Stimulated activated naive B cell treated with anti-CD40 and anti-IgM and Interleukin-4, amounts not matched to agents 10 μg/mL and 1 μg/mL and 100 μg/mL, for 72 hours (primary cell): Measurements from ENCODE around the gene CFDP1.

Experiments
- ATAC-seq, 2 donors: fragments of 150-1000 bp; cut with Tn5 transposase; replicated peaks; 2 replicates each; pipeline ENCODE4 v1.10.0; 2021; ENCODE audit warnings: moderate library complexity in 1 of 2
- DNase-seq: peaks from one replicate; pipeline ENCODE4 v3.0.0; 2021
- H3K27ac Mint-ChIP-seq: one replicate; pipeline ENCODE4 v1.8.0; 2022; ENCODE audit warnings: mild to moderate bottlenecking, mixed read lengths
- H3K27me3 Mint-ChIP-seq, 2 donors: one replicate each; pipeline ENCODE4 v1.8.0; 2022; ENCODE audit warnings: mixed read lengths in 2 of 2
- H3K36me3 Mint-ChIP-seq, 2 donors: one replicate each; pipeline ENCODE4 v1.8.0; 2022; ENCODE audit warnings: mixed read lengths in 2 of 2, mild to moderate bottlenecking in 1 of 2
- H3K4me1 Mint-ChIP-seq, 2 donors: one replicate each; pipeline ENCODE4 v1.8.0; 2022; ENCODE audit warnings: mixed read lengths in 2 of 2, mild to moderate bottlenecking in 1 of 2
- H3K4me3 Mint-ChIP-seq, 2 donors: one replicate each; pipeline ENCODE4 v1.8.0; 2022; ENCODE audit warnings: mild to moderate bottlenecking in 2 of 2, mixed read lengths in 2 of 2, moderate library complexity in 1 of 2
- H3K9me3 Mint-ChIP-seq, 2 donors: one replicate each; pipeline ENCODE4 v1.8.0; 2022; ENCODE audit warnings: mixed read lengths in 2 of 2, mild to moderate bottlenecking in 1 of 2

The CFDP1 gene

DNA sequence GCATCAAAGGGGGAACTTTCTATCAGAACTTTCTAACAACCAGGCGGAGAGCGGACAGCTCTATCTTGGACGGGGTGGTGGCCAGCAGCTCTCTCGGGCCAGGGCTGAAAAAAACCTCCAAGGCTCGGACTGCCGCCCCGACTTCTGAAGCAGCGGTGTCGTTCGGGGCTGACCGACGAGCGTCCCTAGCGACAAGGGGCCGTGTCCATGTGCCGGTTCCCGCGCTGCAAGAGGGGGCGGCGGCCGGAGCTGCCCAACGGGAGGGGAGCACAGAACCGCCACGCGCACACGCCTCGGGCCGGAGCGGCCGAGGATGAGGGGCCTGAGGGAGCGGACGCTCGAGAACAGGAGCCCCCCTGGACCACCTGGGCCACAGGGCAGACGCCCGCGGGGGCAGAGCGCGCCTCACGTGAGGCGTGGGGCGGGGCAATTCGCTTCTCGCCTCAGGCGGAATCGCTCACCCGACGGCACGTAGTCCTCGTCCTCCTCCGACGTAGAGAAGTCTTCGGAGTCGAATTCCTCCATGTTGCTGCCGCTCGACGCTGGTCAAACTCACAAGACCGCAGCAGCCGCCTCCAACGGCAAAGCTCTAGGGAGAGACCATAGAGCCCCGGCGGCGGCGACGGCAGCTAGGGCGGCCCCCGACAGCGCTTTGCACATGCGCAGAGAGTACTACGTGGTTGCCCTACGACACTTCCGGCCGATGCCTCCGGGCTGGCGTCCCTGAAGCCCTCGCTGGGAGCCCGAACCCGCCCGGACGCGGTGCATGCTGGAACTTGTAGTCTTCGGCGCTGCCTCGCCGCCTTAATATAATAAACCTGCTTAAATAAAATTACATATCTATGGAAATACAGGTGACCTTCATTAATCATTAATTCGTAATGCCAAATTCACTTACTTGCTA is at the start of gene CFDP1:
TSS of gene CFDP1 (minus strand) at position 676 of the 904 bp plus-strand sequence. CDS start at position 525, 151 bp downstream.
- Mint-ChIP-seq H3K9me3 (no peaks in the 10 kb centered on the region), H3K36me3 (peaks cover 5 to 16% of the 10 kb centered on the region in 2 donors), H3K4me1 (peaks cover 13 to 41% of the 10 kb centered on the region in 2 donors), H3K27me3 (no peaks in the 10 kb centered on the region), H3K27ac (peak within 1 kb of the TSS; percentile 93), H3K4me3 (peak within 1 kb of the TSS; percentile 89)
- ATAC-seq (peak; percentile 93 to 95), DNase-seq (peak; percentile 92)

DNA sequence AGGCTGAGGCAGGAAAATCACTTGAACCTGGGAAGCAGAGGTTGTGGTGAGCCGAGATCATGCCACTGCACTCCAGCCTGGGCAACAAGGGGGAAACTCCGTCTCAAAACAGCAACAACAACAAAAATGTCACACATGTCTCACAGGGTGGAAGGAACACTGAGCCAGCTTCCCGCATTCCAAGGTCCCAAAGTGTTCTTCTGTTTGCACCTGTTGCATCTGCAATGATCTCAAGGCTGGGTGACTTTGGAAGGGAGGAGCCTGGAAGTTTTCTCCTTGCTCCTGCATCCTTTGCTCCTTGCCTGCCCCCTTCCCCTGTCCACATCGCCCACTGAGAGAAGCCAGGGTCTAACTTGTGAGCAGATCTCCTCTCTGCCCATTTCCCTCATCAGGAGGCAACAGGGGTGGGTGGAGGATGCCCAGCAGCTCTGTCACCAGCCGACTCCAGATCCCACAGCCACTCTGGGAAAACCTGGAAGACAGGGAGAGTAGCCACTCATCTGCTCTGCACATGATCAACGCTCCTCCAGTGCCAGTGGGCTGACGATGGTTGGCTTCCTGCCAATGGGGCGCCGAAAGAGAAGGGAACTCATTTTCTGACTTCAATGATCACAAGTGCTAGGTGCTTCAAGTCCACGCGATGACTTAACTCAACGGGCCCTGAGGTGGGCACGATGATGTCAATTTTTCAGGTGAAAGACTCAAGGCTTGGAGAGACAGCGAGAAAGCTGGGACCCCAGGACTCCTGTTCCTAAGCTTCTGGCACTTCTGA is 49.3 kb upstream of the CFDP1 start:
- Mint-ChIP-seq H3K27ac (no peak overlapping the region), H3K9me3 (no peaks in the 10 kb centered on the region), H3K36me3 (no peaks in the 10 kb centered on the region), H3K4me3 (no peak overlapping the region), H3K4me1 (peaks cover 25 to 32% of the 10 kb centered on the region in 2 donors), H3K27me3 (peaks cover 0 to 18% of the 10 kb centered on the region in 2 donors)
- no peak for DNase-seq
- ATAC-seq: no peak

DNA sequence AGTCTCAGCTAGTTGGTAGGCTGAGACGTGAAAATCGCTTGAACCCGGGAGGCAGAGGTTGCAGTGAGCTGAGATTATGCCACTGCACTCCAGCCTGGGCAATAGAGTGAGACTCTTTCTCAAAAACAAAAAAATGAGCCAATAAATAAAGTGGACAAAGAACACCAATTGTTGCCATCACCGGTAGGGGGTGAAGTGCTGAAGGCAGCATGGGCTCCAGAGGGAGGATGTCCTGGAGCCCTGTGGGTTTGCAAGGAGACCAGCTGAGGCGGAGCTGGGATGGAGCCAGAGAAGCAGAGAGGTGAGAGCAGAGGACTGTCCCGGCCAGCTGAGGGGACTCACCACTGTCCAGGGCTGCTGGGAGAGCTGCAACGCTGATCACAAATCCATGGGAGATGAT is 48.2 kb upstream of the CFDP1 start:
- H3K27me3 Mint-ChIP-seq: peaks cover 0 to 18% of the 10 kb centered on the region in 2 donors
- peaks cover 22 to 29% of the 10 kb centered on the region in 2 donors for H3K4me1 Mint-ChIP-seq
- H3K27ac Mint-ChIP-seq: no peak overlapping the region
- ATAC-seq (no peak), DNase-seq (no peak)
- no peak overlapping the region for H3K4me3 Mint-ChIP-seq
- H3K9me3 Mint-ChIP-seq: no peaks in the 10 kb centered on the region
- no peaks in the 10 kb centered on the region for H3K36me3 Mint-ChIP-seq

DNA sequence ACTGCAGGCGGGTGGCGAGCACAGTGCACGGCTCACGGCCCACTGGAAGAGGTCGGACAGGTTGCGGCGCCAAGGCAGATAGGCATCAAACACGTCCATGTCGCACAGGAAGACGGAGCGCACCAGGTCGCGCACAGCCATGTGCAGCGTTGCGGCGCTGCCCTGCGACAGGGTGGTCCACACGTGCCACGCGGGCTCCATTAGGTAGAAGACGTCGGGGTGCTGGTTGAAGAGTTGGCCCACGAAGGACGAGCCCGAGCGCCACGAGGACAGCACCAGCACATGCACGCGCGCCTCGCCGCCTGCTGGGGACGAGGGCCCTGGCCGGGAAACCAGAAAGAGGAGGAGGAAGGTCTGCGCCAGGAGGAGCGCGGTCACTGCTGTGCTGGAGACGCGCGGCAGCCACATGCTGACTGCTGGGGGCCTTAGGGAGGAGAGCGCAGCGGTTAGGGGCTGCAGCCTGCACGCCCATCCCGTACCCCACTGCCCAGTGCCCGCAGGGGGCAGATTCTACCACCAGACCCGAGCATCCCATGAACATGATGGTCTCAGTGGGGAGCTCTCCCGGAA is 46.2 kb upstream of the CFDP1 start:
- Mint-ChIP-seq H3K27me3 (peaks cover 0 to 12% of the 10 kb centered on the region in 2 donors), H3K4me1 (peaks cover 4 to 9% of the 10 kb centered on the region in 2 donors), H3K36me3 (no peaks in the 10 kb centered on the region), H3K9me3 (no peaks in the 10 kb centered on the region), H3K27ac (no peak overlapping the region), H3K4me3 (no peak overlapping the region)
- DNase-seq: no peak
- ATAC-seq: no peak

DNA sequence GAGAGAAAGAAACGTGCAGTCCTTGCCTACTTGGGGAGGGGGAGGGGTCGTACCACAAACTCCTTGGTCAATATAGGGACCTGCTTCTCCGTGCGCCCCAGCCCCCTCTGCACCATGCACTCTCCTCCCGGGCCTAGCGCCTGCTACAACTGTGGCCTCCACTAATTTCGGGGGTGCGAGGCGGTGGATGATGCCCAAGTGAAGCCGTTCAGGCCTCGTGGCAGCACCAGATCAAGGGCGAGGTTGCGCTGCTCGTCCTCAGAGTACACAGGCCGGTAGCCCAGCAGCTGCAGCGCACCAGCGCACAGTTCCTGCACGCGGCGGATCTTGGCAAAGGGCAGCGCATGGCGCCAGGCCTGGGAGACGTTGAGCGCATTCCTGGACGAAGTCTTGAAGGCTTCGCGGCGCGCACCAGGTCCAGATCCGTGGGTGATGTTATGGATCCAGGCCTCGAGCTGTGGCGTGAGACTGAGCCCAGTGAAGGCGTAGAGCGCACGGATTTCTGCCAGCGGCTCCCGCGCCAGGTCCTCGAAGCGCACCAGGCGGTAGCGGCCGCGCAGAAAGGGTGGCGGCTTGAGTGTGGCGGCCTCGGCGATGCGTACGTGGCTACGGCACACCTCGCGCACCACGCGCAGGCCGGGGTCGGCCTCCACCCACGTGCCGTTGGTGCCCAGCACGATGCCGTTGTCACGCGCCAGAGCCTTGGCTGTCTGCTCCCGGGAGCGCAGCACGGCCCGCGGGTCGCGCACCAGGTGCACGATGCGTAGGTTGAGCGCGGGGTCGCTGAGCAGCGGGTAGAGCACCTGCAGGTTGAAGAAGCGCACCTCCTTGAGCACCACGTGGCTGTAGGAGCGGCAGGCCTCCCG is 45.4 kb upstream of the CFDP1 start:
- peaks cover 0 to 12% of the 10 kb centered on the region in 2 donors for H3K27me3 Mint-ChIP-seq
- ATAC-seq: no peak
- H3K4me1 Mint-ChIP-seq: peaks cover 4 to 7% of the 10 kb centered on the region in 2 donors
- H3K9me3 Mint-ChIP-seq: no peaks in the 10 kb centered on the region
- no peak overlapping the region for H3K4me3 Mint-ChIP-seq
- no peak overlapping the region for H3K27ac Mint-ChIP-seq
- H3K36me3 Mint-ChIP-seq: no peaks in the 10 kb centered on the region
- no peak for DNase-seq

DNA sequence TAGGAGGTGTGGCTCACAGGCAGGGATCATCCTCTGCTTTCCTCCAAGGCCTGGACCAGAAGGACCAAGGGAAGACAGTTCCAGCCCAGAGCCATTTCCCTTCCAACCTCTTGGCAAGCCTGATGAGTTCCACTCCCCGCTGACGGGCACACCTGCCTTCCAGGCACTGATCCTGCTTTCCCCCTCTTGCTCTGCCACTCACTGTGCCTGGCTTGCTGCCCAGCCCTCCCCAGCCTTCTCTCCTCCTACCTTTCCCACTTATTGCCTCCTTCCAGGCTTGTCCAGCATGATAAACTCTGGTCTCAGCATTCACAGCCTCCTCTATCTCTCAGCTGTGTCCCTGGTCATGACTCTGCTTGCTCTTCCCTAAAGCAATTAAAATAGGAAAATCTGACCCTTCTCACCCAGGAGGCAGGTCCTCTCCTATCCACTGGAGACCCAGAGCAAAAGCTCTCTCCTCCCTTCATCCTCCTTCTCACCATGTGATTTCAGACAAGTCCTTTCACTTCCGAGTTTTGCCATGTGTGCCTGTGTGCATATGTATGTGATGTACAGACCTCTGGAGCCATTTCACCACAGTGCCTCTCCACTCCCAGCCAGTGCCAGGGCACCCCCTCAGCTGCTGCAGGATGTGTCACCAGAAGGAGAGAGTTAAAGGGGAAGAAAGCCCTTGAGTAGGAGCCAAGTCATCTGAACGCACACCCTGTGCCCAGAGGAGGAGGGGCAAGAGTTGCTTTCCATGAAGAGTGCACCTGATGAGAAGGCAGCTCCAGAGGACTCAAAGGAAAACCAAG is 44.6 kb upstream of the CFDP1 start:
- H3K4me3 Mint-ChIP-seq: no peak overlapping the region
- no peaks in the 10 kb centered on the region for H3K36me3 Mint-ChIP-seq
- ATAC-seq: peak; percentile 52 to 61
- H3K27ac Mint-ChIP-seq: no peak overlapping the region
- peaks cover 3 to 7% of the 10 kb centered on the region in 2 donors for H3K4me1 Mint-ChIP-seq
- peaks cover 0 to 12% of the 10 kb centered on the region in 2 donors for H3K27me3 Mint-ChIP-seq
- DNase-seq: no peak
- H3K9me3 Mint-ChIP-seq: no peaks in the 10 kb centered on the region

DNA sequence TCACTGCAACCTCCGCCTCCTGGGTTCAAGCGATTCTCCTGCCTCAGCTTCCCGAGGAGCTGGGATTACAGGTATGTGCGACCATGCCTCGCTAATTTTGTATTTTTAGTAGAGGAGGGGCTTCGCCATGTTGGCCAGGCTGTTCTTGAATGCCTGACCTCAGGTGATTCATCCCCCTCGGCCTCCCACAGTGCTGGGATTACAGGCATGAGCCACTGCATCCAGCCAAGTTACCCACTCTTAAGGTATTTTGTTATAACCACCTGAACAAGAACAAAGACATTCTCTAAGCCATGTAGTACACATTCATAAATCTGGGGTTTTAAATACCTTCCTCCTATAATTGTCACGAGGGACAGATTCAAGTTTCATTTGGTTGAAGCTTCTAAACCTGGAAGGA is 43.5 kb upstream of the CFDP1 start:
- peaks cover 4 to 9% of the 10 kb centered on the region in 2 donors for H3K4me1 Mint-ChIP-seq
- no peaks in the 10 kb centered on the region for H3K36me3 Mint-ChIP-seq
- no peak for ATAC-seq
- no peaks in the 10 kb centered on the region for H3K9me3 Mint-ChIP-seq
- no peak overlapping the region for H3K4me3 Mint-ChIP-seq
- DNase-seq: no peak
- no peak overlapping the region for H3K27ac Mint-ChIP-seq
- H3K27me3 Mint-ChIP-seq: peaks cover 0 to 12% of the 10 kb centered on the region in 2 donors

DNA sequence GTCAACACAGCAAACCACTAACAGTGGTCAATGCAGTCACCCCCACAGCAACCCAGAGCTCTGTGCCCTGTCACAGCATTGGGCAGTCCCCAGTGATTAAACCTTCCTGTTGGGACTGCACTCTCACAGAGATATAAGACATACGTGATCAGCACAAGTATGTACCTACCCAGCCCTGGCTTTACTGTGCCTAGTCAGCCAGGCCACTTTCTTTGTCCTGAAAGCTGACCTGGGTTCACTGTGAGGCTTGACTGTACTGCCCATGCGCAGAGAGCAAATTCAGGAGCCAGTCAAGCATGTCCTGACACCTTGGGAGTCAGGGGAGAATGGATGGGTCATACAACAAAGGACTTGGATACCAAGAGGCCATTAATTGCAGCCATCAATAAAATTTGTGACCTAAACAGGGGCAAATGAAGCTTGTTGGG is 42.1 kb upstream of the CFDP1 start:
- Mint-ChIP-seq H3K27me3 (peaks cover 0 to 12% of the 10 kb centered on the region in 2 donors), H3K4me1 (peaks cover 6 to 14% of the 10 kb centered on the region in 2 donors), H3K27ac (no peak overlapping the region), H3K9me3 (no peaks in the 10 kb centered on the region), H3K4me3 (no peak overlapping the region), H3K36me3 (no peaks in the 10 kb centered on the region)
- ATAC-seq (no peak), DNase-seq (no peak)

DNA sequence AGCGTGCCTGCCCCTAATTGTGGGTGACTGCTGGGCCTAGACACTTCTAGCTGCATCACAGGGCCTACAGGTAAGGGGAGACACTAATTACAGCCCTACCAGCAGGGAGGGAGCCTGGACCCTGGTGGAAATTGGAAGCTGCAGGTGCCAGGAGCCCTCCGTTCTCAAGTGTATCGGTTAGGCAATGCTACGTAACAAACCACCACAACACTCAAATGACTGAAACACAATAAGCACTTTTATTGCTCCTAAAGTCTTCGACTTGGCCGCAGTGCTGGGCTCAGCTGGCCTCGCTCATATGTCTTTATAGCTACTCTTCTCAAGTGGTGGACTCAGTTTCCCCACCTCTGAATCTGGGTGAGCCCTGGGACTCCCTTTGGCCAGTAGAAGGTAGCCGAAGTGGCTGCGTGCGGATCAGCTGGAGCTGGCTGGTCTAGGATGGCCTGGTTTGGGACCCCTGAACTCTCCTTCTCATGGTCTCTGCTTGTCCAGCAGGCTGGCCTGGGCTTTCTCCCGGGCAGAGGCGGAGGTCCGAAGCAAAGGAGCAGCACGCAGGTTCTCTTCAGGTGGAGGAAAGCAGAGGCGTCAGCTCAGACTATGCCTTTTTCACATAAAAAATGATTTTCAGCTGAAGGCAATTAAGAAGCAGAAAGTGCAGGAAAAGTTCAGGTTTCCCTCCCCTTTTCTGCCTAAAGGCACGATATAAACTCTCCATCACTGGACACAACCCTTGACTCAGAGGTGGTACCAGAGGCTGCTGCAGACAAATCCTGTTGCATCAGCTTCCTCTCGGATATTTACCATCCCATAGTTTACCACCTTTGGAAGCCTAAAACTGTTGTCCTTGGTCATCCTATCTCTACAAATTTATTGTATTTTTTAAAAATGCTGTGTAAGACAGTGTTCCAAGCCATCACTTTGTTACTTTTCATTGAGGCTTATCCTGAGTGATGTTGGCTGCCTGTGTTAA is 39.9 kb upstream of the CFDP1 start:
- Mint-ChIP-seq H3K27me3 (peaks cover 0 to 3% of the 10 kb centered on the region in 2 donors), H3K4me3 (no peak overlapping the region), H3K27ac (no peak overlapping the region), H3K4me1 (peaks cover 5 to 12% of the 10 kb centered on the region in 2 donors), H3K36me3 (no peaks in the 10 kb centered on the region), H3K9me3 (no peaks in the 10 kb centered on the region)
- DNase-seq (no peak), ATAC-seq (no peak)

DNA sequence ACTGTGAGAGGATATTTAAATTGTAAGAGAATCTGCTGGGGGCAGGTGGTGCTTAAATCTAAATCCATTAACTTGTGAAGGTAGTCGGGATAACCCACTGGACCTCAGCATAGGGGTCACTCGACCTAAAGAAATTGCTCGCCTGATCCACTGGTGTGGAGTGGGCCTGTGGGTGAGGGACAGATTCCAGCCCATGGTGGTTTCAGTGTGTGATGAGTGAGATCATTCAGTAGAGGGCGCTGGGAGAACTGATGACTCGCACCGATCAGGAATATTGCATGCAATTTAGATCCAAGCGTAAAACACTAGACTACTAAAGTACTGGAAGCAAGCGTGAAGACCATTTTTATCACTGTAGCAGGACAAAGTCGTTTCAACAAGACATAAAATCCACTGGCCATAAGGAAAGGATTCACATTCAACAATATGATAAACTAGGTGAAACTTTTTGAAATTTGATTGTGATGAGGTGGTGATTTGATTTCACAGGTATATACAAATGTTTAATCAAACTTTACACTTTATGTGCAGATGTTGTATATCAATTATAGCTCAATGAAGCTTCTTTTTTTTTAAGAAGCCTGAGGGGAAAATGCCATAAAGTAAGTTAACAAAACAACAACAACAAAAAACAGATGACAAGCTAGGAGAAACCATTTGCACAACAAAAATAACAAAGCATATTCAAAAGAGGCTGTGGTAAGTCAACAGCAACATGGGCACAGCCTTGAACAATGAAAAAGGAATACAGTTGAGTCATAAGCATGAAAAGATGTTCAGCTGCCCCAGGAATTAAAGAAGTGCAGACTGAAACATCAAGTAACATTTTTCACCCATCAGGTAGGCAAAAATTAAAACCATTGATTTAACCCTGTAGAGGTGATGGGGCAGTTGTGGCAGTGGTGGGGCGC is 38.7 kb upstream of the CFDP1 start:
- Mint-ChIP-seq H3K36me3 (no peaks in the 10 kb centered on the region), H3K27me3 (no peaks in the 10 kb centered on the region), H3K4me1 (peaks cover 3 to 7% of the 10 kb centered on the region in 2 donors), H3K4me3 (no peak overlapping the region), H3K9me3 (no peaks in the 10 kb centered on the region), H3K27ac (no peak overlapping the region)
- ATAC-seq (peak; percentile 65 to 78), DNase-seq (no peak)

DNA sequence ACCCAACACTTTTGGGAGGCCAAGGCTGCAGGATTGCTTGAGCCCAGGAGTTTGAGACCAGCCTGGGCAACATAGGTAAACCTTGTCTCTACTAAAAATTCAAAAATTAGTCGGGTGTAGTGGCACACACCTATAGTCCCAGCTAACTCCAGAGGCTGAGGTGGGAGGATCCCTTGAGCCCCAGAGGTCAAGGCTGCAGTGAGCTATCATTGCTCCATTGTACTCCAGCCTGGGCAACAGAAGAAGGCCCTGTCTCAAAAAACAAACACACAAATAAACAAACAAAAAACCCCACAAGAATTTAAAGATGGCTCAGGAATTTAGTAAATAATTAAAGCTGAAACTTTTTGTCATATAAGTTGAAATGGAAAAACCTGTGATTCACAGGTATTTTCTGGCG is 33.5 kb upstream of the CFDP1 start:
- ATAC-seq: no peak
- no peak overlapping the region for H3K27ac Mint-ChIP-seq
- H3K4me1 Mint-ChIP-seq: peaks cover 13 to 25% of the 10 kb centered on the region in 2 donors
- H3K9me3 Mint-ChIP-seq: no peaks in the 10 kb centered on the region
- no peak for DNase-seq
- H3K4me3 Mint-ChIP-seq: no peak overlapping the region
- H3K27me3 Mint-ChIP-seq: no peaks in the 10 kb centered on the region
- H3K36me3 Mint-ChIP-seq: peaks cover 0 to 2% of the 10 kb centered on the region in 2 donors
